Measurements from ENCODE around the gene PDE4C.

GRCh38 chr19:18191640-18192062, 34.6 kb downstream of the PDE4C start:
- TF ChIP-seq CBX5 (IDR thresholded peaks at IDR 0.05; ENCODE audit: low read depth): no peak
- TF ChIP-seq SP1 (IDR thresholded peaks at IDR 0.05; ENCODE audit: low read depth, low read length): no peak
- no peak for TF ChIP-seq RAD21 (IDR thresholded peaks at IDR 0.05; ENCODE audit: insufficient read depth, low read depth, low read length)
- TF ChIP-seq TARDBP (IDR thresholded peaks at IDR 0.05; ENCODE audit: borderline replicate concordance): no peak
- no peak for TF ChIP-seq PKNOX1 (IDR thresholded peaks at IDR 0.05)
- TF ChIP-seq EP300 (IDR thresholded peaks at IDR 0.05; ENCODE audit: borderline replicate concordance in 1 of 2, control insufficient read depth in 1 of 2, low read depth in 2 of 2, low read length in 2 of 2): no peak
- no peak for TF ChIP-seq CTCF (IDR thresholded peaks at IDR 0.05 in 2 of 3, conservative IDR thresholded peaks at IDR 0.05 in 1 of 3; ENCODE audit: control insufficient read depth in 2 of 3, extremely low read depth in 1 of 3, insufficient read depth in 1 of 3, low read depth in 3 of 3, low read length in 3 of 3)
- TF ChIP-seq CEBPZ (IDR thresholded peaks at IDR 0.05; ENCODE audit: low read depth, low read length): no peak
- no peak for TF ChIP-seq FOXM1 (IDR thresholded peaks at IDR 0.05; ENCODE audit: low read depth, low read length)
- no peak for TF ChIP-seq TAF1 (IDR thresholded peaks at IDR 0.05; ENCODE audit: borderline replicate concordance, low read depth, low read length)
- TF ChIP-seq CREB1 (IDR thresholded peaks at IDR 0.05; ENCODE audit: low read depth): no peak
- TF ChIP-seq ATF7 (IDR thresholded peaks at IDR 0.05; ENCODE audit: low read depth): no peak
- no peak for TF ChIP-seq IKZF1 (conservative IDR thresholded peaks at IDR 0.05)
